SJSA1 (cell line): ENCODE data around the gene NUF2. TPM values are rescaled to one million over a fixed set of nuclear protein-coding genes. Genes with fewer than 3 reads are reported as not detected.
"Not testable (repeated sequence)": the region's sequence is repeated elsewhere in the genome, so short reads cannot be mapped to it uniquely, and the experiment has no call there.

ENCODE experiments used
- DNase-seq, 2 experiments: peaks; one replicate each; pipeline ENCODE4 v3.0.0-alpha.2; 2015 to 2020; ENCODE audit warnings: low spot score in 2 of 2, low read depth in 1 of 2
- H3K27ac ChIP-seq: fragments of 250-450 bp; sonication (Bioruptor Pico); 2 replicates; pipeline ENCODE4 v1.5.1; 2020; ENCODE audit warnings: mild to moderate bottlenecking, moderate library complexity
- H3K27me3 ChIP-seq: fragments of 250-450 bp; sonication (Bioruptor Pico); replicated peaks from 2 replicates; pipeline ENCODE4 v1.5.1; 2020; ENCODE audit warnings: mild to moderate bottlenecking, moderate library complexity
- H3K36me3 ChIP-seq: fragments of 250-450 bp; sonication (Bioruptor Pico); 2 replicates; pipeline ENCODE4 v1.5.1; 2020; ENCODE audit warnings: mild to moderate bottlenecking
- H3K4me1 ChIP-seq: fragments of 250-450 bp; sonication (Bioruptor Pico); replicated peaks from 2 replicates; pipeline ENCODE4 v1.6.1; 2021; ENCODE audit warnings: mild to moderate bottlenecking
- H3K4me3 ChIP-seq: fragments of 250-450 bp; sonication (Bioruptor Pico); 2 replicates; pipeline ENCODE4 v1.5.1; 2020; ENCODE audit warnings: mild to moderate bottlenecking
- H3K9me3 ChIP-seq: fragments of 250-450 bp; sonication (Bioruptor Pico); replicated peaks from 2 replicates; pipeline ENCODE4 v1.5.1; 2020; ENCODE audit warnings: mild to moderate bottlenecking
- total RNA-seq: library from RNA; depleted of rRNA; stranded (reverse); fragments of >200 nt; shearing (Covaris generic); gene quantifications from 2 replicates; pipeline ENCODE4 v1.2.3, GENCODE V29; 2014

The NUF2 gene
- total RNA-seq, 1 experiment from 2014 or later: 71.8 TPM

- no peaks in the 10 kb centered on the region for H3K27me3 ChIP-seq
- H3K36me3 ChIP-seq: peaks cover 6% of the 10 kb centered on the region
- H3K4me3 ChIP-seq: no peak overlapping the region
- H3K9me3 ChIP-seq: no peaks in the 10 kb centered on the region
- DNase-seq: no peak
- peaks cover 13% of the 10 kb centered on the region for H3K4me1 ChIP-seq
- no peak overlapping the region for H3K27ac ChIP-seq
Observed at GRCh38 chr1:163303561-163303960, 18.2 kb upstream of the NUF2 start.

GRCh38 chr1:163305441-163305840, 16.3 kb upstream of the NUF2 start:
- Histone ChIP-seq H3K27ac (no peak overlapping the region), H3K4me1 (peaks cover 13% of the 10 kb centered on the region)
- DNase-seq: no peak

DNA sequence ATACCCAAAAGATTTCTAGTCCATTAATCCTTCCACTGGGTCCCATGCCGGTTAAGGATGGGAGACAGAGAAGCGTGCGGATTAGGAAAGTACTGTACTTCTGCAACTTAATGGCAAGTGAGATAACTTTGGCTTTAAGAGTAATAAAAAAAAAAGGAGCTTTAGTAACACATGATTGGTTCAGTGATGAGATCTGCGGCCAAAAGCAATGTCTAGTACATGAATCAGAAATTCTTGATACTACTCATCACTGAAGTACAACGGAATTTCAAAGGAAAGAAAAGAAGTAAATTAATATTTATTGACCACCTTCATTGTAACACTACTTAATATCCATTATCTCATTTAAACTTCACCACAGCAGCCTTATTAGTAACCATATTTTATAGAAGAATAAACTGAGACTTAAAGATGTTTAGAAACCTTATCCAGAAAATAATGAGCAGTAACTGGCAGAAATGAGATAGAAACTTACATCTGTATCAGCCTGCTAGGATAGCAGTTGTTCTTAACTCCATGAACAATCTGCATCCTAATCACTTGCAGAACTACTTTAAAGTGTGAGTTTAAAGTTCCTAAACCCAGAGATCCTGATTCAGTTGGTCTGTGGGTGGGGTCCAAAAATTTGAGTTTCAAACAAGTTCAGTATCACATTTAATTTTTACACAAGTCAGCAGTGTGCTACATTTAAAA, 14.1 kb upstream of the NUF2 start:
- Histone ChIP-seq H3K27ac (peak overlapping the region; percentile 62), H3K4me3 (no peak overlapping the region)

More at GRCh38 chr1:163305441-163305840, 16.3 kb upstream of the NUF2 start:
- Histone ChIP-seq H3K9me3 (no peaks in the 10 kb centered on the region), H3K27me3 (no peaks in the 10 kb centered on the region), H3K36me3 (no peaks in the 10 kb centered on the region; the same call in 1 of the 2 replicates), H3K4me3 (no peak overlapping the region)

DNA sequence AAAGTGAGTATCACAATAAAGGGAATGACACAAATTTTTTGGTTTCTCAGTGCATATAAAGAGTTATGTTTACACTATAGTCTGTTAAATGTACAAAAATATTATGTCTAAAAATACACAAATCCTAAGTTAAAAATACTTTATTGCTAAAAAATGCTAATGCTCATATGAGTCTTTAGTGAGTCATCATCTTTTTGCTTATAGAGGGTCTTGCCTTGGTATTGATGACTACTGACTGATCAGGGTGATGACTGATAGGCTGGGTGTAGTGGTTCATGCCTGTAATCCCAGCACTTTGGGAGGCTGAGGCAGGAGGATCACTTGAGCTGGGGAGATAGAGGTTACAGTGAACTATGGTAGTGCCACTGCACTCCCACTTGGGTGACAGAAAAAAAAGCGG, 12.9 kb upstream of the NUF2 start:
- Histone ChIP-seq H3K27me3 (no peaks in the 10 kb centered on the region), H3K27ac (no peak overlapping the region), H3K9me3 (no peaks in the 10 kb centered on the region), H3K36me3 (no peaks in the 10 kb centered on the region; the same call in 1 of the 2 replicates), H3K4me1 (peaks cover 13% of the 10 kb centered on the region), H3K4me3 (no peak overlapping the region)
- no peak for DNase-seq

More for the DNA sequence above, 14.1 kb upstream of the NUF2 start:
- Histone ChIP-seq H3K36me3 (no peaks in the 10 kb centered on the region; the same call in 1 of the 2 replicates), H3K9me3 (no peaks in the 10 kb centered on the region), H3K4me1 (peaks cover 13% of the 10 kb centered on the region), H3K27me3 (no peaks in the 10 kb centered on the region)
- DNase-seq: peak in 1 of 2 experiments; percentile 29

GRCh38 chr1:163315773-163316374, 5.9 kb upstream of the NUF2 start:
- DNase-seq: peak in 1 of 2 experiments; percentile 32
- H3K4me3 ChIP-seq: no peak overlapping the region
- H3K9me3 ChIP-seq: no peaks in the 10 kb centered on the region
- no peaks in the 10 kb centered on the region for H3K27me3 ChIP-seq
- H3K4me1 ChIP-seq: 0 out of 2 replicates have a peak, but pooled peaks cover 5% of the 10 kb centered on the region
- H3K27ac ChIP-seq: no peak overlapping the region
- peaks cover 13% of the 10 kb centered on the region for H3K36me3 ChIP-seq

DNA sequence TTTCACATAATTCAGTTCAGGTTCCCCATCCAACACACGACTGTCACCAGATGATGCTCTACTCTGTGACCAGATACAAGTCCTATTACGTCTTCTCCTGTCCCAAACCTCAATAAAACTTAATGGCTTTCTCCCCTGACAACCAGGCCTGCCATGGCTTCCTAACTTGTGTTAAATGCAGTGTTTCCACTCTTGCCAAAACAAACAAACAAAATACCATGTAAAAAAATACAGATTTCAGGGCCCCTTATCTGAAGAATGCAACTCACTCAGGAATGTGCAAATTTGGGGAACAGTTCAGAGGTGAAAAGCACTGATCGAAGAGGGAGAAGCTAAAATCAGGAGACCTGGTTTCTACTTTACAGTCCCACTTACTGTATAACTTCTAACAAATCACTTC, 863 bp upstream of the NUF2 start:
- no peaks in the 10 kb centered on the region for H3K9me3 ChIP-seq
- peaks cover 20% of the 10 kb centered on the region for H3K36me3 ChIP-seq
- peak overlapping the region; percentile 65 for H3K4me3 ChIP-seq
- peak overlapping the region; percentile 90 for H3K27ac ChIP-seq
- peaks cover 10% of the 10 kb centered on the region for H3K4me1 ChIP-seq
- DNase-seq: no peak
- no peaks in the 10 kb centered on the region for H3K27me3 ChIP-seq

DNA sequence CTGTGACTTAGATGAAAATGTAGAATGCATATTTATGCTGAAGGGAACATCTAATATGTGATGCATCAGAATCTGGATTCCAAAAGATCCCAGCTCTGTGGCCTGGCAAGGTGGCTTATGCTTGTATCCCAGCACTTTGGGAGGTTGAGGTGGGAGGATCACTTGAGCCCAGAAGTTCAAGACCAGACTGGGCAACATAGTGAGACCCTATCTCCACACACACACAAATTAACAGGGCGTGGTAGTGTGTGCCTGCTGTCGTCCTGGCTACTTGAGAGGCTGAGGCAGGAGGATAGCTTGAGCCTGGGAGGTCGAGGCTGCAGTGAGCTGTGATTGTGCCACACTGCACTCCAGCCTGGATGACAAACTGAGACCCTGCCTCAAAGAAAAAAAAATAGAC, 1.6 kb downstream of the NUF2 start:
- not testable (repeated sequence) for DNase-seq, H3K9me3 ChIP-seq, H3K4me1 ChIP-seq, H3K27ac ChIP-seq, H3K27me3 ChIP-seq
- peak overlapping the region; percentile 65 for H3K4me3 ChIP-seq
- peaks cover 34% of the 10 kb centered on the region for H3K36me3 ChIP-seq

DNA sequence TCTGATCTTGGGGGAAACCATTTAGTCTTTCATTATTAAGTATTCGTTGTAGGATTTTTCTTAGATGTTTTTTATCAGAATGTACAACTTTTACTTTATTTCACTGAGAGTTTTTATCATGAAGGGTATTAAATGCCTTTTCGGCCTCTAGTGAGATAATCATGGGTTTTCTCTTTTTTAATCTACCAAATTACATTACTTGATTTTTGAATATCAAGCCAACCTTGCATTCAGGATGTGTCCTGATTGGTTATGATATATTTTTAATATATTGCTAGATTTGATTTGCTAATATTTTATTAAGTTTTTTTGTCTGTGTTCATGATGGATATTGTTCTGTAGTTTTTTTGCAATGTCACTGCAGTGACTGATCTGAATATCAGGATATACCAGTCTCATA, 9.4 kb downstream of the NUF2 start:
- H3K4me1 ChIP-seq: no peaks in the 10 kb centered on the region
- H3K9me3 ChIP-seq: no peaks in the 10 kb centered on the region
- H3K27ac ChIP-seq: no peak overlapping the region
- H3K4me3 ChIP-seq: no peak overlapping the region
- no peaks in the 10 kb centered on the region for H3K27me3 ChIP-seq
- DNase-seq: no peak
- peaks cover 89% of the 10 kb centered on the region for H3K36me3 ChIP-seq

DNA sequence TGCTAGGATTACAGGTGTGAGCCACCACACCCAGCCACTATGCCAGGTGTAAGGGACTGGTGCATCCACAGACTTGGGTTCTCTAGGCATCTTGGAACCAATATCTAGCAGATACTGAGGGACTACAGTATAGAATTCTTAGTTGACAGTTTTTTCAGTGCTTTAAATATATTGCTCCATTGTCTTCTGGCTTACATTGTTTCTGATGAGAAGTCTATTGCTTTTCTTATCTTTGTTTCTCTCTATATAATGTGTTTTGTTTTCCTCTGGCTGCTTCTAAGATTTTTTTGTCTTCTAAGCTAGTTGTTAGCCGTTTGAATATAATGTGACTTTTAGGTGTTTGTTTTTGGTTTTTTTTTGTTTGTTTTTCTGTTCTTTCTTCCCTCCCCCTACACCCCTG, 13.5 kb downstream of the NUF2 start:
- peaks cover 90% of the 10 kb centered on the region for H3K36me3 ChIP-seq

GRCh38 chr1:163337631-163338030, 15.9 kb downstream of the NUF2 start:
- H3K4me3 ChIP-seq: no peak overlapping the region
- H3K36me3 ChIP-seq: peaks cover 83% of the 10 kb centered on the region
- no peaks in the 10 kb centered on the region for H3K9me3 ChIP-seq
- no peak for DNase-seq
- H3K4me1 ChIP-seq: no peaks in the 10 kb centered on the region
- H3K27me3 ChIP-seq: no peaks in the 10 kb centered on the region
- H3K27ac ChIP-seq: no peak overlapping the region

More for the DNA sequence above, 13.5 kb downstream of the NUF2 start:
- Histone ChIP-seq H3K4me3 (no peak overlapping the region), H3K4me1 (no peaks in the 10 kb centered on the region), H3K27me3 (no peaks in the 10 kb centered on the region), H3K27ac (no peak overlapping the region), H3K9me3 (no peaks in the 10 kb centered on the region)
- DNase-seq: no peak

DNA sequence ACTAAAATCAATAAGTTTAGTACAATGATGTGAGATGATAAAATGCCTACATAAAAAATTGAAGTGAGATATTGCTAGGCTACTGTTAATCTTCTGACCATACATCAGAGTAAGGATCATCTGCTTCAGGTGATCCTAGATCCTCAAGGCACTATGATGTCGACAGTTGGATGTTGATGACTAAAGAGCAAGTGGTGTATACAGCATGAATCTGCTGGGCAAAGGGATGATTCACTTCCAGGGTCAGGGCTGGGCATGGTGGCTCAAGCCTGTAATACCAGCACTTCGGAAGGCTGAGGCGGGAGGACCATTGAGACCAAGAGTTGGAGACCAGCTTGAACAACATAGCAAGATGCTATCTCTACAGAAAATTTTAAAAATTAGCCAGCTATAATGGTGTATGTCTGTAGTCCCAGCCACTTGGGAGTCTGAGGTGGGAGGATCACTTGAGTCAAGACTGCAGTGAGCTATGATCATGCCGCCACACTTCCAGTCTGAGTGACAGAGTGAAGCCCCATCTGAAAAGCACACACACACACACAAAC, 24.6 kb downstream of the NUF2 start:
- H3K27ac ChIP-seq: no peak overlapping the region
- peaks cover 72% of the 10 kb centered on the region for H3K36me3 ChIP-seq
- no peaks in the 10 kb centered on the region for H3K27me3 ChIP-seq
- no peaks in the 10 kb centered on the region for H3K4me1 ChIP-seq
- H3K4me3 ChIP-seq: no peak overlapping the region
- no peaks in the 10 kb centered on the region for H3K9me3 ChIP-seq
- DNase-seq: no peak

- H3K4me3 ChIP-seq: no peak overlapping the region
- no peak for DNase-seq
- no peak overlapping the region for H3K27ac ChIP-seq
- H3K36me3 ChIP-seq: peaks cover 75% of the 10 kb centered on the region
- no peaks in the 10 kb centered on the region for H3K4me1 ChIP-seq
- H3K27me3 ChIP-seq: no peaks in the 10 kb centered on the region
- H3K9me3 ChIP-seq: no peaks in the 10 kb centered on the region
Observed at GRCh38 chr1:163347106-163347505, 25.4 kb downstream of the NUF2 start.

DNA sequence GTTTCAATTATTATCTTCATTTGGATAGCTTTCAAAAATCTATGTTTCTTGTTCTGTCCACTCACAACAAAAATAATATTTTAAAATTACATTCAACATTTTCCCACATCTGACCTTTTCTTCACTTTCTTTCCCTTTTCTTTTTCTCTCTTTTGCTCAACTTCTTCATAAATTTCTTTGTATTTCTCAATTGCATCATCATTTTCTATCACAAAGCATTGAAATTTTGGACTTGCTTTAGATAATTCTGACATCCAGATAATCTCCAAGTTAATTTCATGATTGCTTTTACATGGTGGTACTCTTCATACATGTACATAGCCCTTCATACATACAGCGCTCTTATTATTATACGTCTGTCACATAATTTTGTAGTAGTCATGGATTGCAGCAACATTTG, 30.2 kb downstream of the NUF2 start:
- Histone ChIP-seq H3K27ac (no peak overlapping the region), H3K9me3 (no peaks in the 10 kb centered on the region), H3K36me3 (peaks cover 72% of the 10 kb centered on the region), H3K4me3 (no peak overlapping the region), H3K27me3 (no peaks in the 10 kb centered on the region), H3K4me1 (no peaks in the 10 kb centered on the region)
- no peak for DNase-seq

DNA sequence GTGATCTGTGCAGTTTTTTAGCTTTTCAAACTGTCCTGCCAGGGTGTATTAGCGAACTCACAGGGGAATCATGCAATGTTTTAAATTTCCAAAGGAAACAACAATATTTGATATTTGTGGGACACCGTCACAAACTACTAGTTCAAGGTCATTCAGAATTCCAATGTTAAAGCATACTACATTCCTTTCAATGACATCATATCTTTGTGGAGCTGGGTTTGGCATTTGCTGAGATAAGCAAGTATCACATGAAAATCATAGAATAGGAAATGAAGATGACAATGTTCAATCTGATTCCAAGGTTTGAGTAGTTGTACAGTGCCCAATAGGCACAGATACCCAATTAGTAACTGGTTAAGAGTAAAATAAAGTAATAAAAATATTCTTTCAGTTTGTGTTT, 35.6 kb downstream of the NUF2 start:
- Histone ChIP-seq H3K27me3 (no peaks in the 10 kb centered on the region; the same call in 1 of the 2 replicates), H3K9me3 (no peaks in the 10 kb centered on the region), H3K36me3 (peaks cover 34% of the 10 kb centered on the region), H3K4me1 (0 out of 2 replicates have a peak, but pooled peaks cover 3% of the 10 kb centered on the region), H3K27ac (no peak overlapping the region), H3K4me3 (no peak overlapping the region)
- DNase-seq: peak in 1 of 2 experiments; percentile 3
